Measurements from ENCODE around the gene MANF.

GRCh38 chr3:51337666-51338065, 47.4 kb upstream of the MANF start:
- TF ChIP-seq, protein P1, sequence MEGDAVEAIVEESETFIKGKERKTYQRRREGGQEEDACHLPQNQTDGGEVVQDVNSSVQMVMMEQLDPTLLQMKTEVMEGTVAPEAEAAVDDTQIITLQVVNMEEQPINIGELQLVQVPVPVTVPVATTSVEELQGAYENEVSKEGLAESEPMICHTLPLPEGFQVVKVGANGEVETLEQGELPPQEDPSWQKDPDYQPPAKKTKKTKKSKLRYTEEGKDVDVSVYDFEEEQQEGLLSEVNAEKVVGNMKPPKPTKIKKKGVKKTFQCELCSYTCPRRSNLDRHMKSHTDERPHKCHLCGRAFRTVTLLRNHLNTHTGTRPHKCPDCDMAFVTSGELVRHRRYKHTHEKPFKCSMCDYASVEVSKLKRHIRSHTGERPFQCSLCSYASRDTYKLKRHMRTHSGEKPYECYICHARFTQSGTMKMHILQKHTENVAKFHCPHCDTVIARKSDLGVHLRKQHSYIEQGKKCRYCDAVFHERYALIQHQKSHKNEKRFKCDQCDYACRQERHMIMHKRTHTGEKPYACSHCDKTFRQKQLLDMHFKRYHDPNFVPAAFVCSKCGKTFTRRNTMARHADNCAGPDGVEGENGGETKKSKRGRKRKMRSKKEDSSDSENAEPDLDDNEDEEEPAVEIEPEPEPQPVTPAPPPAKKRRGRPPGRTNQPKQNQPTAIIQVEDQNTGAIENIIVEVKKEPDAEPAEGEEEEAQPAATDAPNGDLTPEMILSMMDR (conservative IDR thresholded peaks at IDR 0.05 in 1 of 2, IDR thresholded peaks at IDR 0.05 in 1 of 2; ENCODE audit: low read depth in 1 of 2, low read length in 2 of 2) = no peak
- TF ChIP-seq EZH2 (IDR thresholded peaks at IDR 0.05; ENCODE audit: low read length, missing control alignments) = no peak

Measured in fibroblast of lung (primary cell).